Activated gamma-delta T cell treated with Interleukin-2 at 50 U/mL for 16 hours (primary cell): ENCODE results near the gene LYPD1.
"Not testable (repeated sequence)": the region's sequence is repeated elsewhere in the genome, so short reads cannot be mapped to it uniquely, and the experiment has no call there.

Experiments used
- DNase-seq: peaks from one replicate; pipeline ENCODE4 v3.0.0-alpha.2; 2020

Gene LYPD1, protein sequence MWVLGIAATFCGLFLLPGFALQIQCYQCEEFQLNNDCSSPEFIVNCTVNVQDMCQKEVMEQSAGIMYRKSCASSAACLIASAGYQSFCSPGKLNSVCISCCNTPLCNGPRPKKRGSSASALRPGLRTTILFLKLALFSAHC

DNA sequence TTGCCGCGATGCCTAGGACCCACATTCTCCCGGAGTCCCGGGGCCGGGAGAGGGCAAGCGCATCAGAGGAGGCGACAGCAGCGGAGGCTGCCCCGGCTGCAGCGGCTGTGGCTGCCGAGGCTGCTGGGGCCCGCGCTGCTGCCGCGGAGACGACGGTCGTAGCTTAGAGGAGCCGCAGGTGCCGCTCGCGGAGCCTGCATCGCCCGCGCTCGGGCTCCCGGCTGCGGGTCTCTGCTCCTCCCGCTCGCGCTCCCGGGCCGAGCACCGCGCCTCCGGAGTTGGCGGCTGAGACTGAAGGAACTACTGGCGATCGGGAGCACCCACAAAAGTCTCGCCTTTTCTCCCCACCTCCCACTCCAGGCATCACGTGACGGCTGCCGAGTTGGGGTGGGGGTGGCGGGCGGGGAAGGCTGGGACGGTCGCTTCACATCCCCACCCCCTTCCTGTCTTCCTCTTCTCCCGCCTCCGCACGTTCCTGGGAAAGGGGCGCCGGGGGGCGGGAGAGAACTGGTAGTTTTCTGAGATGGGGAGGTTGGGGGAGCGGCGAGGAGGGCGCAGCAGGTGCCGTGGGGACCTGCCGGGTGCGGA is at the start of gene LYPD1:
Gene LYPD1, minus strand, starts transcription at position 298 of the 588 bp plus-strand sequence. Its CDS starts 273 bp downstream, at position 25.
- no peak for DNase-seq

DNA sequence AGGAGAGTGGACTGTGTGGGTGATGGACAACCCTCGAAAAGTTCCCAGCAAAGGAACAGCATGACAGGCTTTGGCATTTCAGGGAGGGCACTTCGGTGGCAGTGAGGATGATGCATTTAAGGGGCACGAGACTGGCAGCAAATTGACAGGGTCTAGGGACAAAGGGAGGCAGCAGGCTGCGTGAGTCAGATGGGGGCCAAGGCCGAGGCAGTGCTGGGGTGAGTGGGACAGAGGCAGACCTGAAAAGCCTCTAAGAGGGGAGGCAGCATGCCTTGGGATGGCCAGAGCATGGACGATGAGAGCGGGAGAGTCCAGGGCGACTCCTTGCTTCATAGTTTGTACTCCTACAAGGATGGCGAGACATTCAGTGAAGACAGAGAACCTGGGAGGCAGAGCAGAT is 49.5 kb upstream of the LYPD1 start:
- DNase-seq, result no peak

DNA sequence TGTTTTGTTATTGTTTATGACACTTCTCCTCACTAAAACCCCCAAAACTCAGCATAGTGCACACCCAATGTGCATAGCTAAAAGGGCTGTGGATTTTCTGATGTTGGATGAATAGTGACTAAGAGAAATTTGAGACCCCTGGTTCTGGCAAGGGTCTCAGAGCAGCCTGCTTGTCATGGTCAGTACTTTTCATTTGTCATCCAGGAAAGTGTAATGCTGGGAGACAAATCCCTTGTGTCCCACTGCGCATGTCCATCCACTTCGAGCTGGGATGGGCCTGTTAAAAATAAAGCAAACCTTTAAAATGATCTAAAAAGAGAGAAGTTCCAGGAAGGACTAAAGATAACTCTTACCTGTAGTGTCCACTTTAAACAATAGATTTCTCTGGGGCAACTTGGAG is 46.9 kb upstream of the LYPD1 start:
- DNase-seq, result no peak

DNA sequence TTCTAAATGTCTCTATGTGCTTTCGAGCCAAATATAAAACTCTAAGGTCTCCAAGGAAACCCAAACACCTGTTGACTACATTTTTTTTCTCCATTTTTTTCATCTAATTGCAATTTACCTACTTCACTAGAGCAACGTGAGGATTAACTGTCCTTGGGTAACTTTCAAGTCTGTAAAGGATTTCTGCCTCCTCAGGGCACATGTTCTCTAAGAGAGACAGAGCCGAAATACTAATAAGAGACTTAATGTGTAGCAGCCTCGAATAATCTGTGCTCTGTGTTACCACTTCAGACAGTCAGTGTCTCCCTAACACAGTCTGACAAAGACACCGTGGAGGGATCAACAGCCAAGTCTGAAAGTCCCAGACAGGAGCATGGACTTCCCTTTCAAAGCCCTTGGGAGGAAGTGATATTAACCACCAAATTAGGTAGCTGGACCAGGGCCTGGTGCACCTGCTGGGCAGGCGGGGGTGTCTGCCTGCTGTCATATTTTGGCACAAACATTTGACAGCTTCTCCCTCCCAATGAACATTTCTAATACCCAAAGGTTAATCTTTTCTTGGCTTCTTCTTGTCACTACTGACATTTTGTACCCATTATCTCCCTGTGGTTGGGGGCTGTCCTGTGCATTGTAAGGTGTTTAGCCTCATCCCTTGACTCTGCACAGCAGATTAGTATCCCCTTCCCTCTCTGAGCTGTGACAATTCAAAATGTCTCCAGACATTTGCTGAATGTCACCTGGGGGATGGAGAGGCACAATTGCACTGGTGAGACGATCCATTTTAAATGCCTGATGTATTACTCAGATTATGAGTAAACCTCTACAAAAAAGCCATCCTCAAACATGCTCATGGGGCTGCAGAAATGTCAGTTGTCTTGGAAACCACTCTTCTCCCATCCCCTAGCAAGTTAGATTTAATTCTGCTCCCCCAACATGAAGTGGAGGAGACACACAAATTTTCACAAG is 45.7 kb upstream of the LYPD1 start:
- DNase-seq, result no peak

DNA sequence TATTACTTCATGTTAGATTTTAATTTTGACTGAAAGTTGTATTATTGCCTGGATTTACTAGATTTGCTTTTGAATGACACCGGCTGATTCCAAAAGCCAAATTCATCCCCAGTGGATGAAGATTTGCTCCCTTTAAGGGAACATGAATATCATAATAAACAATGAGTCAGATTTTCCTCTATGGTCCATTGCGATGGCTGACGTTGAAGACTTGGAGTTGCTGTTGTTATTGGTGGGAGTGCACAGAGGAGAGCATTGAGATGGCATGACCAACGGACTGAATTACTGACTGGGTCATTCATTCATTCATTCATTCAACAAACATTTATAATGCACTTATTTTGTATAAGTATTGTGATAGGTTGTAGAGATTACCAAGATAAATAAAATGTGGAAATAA is 33.4 kb upstream of the LYPD1 start:
- DNase-seq, result no peak

DNA sequence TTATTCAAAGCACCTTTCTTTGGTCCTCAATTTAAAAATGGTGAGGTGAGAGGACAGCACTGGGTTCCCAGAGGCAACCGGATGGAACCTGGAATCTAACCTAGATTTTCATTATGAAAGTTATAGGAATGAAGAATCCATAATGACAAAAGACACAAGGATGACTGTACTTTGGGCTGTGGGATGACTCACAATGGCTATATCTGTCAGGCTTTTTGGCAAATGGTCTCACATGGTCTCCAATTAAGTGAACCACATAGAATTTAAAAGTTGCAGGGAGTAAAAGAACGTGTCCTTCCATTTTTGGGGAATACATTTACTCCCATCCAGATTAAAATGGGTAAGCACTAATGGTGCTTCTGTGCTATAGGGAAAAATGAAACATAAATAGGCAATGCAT is 31.8 kb upstream of the LYPD1 start:
- no peak for DNase-seq

DNA sequence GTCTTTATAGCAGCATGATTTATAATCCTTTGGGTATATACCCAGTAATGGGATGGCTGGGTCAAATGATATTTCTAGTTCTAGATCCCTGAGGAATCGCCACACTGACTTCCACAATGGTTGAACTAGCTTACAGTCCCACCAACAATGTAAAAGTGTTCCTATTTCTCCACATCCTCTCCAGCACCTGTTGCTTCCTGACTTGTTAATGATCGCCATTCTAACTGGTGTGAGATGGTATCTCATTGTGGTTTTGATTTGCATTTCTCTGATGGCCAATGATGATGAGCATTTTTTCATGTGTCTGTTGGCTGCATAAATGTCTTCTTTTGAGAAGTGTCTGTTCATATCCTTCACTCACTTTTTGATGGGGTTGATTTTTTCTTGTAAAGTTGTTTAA is 29.8 kb upstream of the LYPD1 start:
- DNase-seq, result not testable (repeated sequence)

DNA sequence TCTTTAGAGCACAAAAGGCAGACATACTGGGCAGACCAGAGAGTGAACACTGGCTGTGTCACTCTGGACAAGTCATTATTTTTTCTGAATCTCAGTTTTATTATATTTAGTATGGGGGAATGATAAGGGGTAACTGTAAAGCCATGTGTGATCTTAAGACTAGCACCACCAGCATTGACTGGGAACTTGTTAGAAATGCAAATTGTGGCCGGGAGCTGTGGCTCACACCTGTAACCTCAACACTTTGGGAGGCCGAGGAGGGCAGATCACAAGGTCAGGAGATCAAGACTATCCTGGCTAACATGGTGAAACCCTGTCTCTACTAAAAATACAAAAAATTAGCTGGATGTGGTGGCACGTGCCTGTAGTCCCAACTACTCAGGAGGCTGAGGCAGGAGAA is 28.3 kb upstream of the LYPD1 start:
- not testable (repeated sequence) for DNase-seq

DNA sequence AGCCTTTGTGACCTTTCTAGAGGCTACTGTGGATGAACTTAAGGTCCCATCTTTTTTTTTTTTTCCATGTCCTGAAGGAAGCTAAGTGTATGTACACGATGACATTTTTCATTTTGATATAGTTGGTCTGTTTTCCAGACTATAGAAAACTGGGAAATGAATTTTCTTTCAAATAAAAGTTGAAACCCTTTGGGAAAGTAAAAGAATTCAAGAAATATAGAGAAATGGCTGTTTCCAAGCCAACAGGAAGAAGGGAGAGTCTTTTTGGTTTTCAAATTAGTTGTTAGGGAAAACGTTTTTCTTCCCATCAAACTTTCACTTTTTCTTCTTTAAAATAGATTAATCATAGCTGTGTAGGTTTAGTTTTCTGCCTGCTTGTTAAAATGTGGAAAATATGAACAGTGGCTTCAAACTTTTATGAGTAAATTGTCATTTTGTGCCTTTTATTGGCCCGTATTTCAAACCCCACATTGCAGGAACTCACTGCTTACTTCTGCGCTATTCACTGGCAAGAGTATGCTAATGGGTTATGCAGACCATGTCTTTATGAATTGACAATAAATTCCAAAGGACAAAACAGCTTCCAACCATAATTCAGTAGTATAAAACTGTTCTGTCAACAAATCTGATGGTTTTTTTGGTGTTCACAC is 27.7 kb upstream of the LYPD1 start:
- no peak for DNase-seq

DNA sequence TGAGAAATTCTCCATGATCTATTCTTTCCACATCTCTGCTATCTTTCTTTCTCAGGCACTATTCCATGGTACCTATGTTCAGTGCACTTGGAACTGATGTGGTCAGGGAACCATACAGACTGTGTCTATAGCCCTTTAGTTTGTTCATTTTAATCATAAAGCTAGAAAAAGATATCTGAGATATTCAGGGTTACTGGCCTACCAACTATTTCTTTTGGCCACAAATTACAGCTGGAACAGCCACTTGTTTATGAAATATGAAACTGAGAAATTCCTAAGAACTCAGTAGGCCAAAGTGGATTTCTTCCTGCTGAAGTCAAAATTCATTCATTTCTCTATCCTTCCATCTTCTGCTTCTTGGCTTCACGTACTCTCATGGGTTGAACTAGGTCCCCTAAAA is 22.8 kb upstream of the LYPD1 start:
- DNase-seq, result no peak

DNA sequence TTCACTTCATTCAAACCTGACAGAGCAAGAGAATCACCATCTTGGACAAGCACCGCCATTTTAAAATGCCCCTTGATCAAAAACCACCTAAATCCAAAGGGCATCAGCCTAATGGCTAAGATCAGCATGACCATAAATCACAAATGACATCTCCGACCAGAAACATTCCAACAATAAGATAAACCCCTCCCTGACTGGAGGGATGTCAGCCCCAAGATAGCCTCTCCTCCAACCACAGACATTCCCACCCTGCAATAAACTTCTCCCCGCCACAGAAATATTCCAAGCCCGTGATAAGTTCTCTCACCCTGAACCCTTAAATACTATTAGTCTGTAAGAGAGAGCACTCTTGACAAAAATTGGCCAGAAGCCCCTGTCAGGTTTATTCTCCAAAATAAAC is 21.6 kb upstream of the LYPD1 start:
- DNase-seq, result no peak

DNA sequence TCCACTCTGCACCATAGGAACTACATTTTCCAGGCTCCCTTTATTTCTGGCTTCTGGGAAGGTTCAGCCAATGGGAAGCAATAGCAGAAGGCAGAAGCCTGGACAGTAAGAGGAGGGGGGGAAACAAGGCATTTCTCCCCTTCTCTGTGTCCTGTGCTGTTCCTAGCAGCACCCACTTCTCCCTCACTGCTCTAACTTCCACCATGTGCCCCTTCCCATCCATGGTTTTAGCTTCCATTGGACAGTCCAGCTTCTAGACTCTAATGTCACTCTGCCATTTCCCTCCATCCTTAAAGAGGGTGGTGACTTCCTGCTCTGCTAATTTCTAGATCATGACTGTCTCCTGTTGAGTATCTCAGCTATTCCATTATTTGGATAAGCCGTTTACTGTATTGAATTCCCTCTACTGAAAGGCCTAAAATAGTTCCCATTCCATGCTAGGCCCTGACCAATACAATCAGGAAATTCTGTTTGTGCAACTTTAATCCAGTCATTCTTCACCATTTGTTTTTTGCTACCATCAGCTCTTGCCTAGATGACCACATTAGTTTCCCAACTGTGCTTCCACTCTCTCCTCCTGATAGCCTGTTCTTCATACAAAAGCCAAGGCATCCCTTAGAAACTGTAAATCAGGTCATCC is 20.8 kb upstream of the LYPD1 start:
- DNase-seq, result no peak

DNA sequence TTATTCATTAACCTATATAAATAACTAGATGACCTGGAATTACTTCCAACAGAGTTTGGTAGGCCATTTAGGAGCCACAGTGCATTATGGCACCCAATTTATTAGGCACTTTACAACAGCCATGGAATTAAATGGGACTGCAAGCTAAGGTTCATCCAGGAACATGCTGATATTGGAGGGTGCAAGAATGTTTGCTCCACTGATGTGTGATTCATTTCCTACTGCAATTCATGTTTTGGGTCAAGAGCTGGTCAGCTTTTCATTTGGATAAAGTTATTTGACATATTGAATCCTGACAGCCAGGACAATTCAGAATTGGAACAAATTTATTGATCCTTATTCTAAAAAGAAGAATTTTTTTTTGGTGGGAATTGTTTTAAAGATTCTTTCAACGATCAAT is 11.8 kb upstream of the LYPD1 start:
- no peak for DNase-seq

DNA sequence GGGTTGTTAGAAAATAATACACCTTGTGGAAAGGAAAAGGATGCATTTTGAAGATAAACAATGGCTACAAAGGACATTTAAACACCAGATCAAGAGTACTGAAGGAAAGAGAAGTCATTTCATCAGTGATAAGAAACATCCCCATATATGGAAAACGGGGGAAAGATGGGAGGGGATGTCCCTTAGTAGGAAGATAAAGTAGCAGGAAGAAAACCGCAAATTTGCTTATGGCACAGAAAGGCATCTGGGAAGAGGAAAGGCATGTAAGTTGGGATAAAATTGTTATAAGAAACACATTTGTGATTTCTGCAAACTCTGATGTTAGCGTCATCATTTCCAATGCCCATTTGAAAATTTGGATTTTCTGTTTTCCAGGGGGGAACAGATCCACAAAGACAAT is 10.5 kb upstream of the LYPD1 start:
- no peak for DNase-seq

DNA sequence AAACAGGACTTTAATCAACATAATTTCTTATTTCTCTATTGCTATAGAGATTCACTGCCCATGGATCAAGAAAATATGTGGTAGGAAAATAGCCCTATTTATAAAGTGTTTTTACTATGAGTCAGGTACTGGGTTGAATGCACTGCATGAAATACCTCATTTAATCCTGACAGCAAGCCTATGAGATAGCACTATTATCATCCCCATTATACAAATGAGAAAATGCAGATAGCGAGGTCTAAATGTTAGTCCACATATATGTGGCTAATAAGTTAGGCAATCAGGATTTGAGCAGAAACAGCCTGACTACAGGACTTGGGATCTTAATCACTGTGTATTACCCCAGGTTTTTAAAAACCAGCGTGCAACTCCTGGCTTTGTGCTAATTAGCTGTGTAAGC is 8.5 kb upstream of the LYPD1 start:
- DNase-seq, result no peak

DNA sequence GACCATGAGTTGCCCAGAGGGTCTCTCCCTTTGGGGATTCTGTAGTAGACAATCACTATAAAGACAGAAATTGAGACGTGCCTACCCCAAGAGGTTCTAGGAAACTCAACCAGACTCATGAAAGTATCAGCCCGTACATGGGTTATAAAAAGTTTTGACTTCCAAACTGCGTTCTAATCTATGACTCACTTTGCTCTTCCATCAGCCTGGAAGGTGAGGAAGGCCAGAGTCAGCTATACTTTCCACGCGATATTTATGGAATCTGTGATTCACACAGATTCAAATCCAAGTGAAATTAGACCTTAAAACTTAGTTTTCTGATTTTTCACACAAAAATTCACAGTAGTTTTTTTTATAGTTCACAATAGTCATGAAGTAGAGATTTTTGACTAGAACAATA is 7.7 kb upstream of the LYPD1 start:
- no peak for DNase-seq

DNA sequence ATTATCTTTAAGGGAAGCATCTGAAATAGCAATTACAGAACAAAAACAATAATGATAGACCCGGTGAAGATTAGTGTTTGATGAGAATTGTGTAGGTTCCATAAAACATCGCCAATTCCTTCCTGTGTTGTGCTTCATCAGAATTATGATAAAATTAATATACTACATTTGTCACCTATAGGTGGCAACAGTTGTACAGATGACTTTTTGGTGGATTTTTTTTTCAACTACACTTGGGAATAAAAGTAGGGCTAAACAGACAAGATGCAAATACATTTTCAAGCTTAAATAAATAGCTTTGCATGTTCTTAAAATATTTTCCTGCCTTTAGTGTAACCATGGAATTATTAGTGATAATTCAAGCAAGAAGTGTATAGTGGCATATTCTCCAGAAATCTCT is 7.0 kb upstream of the LYPD1 start:
- no peak for DNase-seq

DNA sequence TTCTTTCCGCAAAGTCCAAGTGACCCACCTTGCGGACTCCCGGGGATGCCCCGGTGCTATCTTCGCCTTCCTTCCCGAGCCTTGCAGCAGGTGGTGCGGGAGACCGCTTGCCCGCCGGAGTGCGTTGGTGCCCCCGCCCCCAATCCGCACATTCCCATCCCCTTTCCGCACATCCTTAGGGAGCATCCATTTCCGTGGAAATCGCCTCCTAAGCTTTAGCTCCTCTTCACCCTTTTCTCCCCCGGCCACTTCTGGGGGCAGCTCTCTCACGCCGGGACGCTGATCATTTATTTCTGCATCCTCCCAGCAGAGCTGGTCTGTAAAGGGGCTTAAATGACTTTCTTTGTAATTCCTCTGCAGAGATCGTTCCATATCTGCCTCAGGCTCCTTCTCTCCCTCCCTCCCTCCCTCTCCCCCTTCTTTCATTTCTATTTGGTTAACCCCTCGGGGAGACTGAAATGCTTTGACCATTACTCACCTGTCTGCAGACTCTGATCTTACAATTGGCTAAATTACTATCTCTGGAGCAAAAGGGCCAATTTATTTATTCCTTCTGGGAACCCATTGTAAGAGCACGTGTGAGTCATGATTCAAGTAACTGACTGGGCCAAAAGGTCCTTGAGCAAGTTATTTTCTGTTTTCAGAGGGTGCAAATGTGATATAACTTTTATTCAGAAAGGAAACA is 1.3 kb upstream of the LYPD1 start:
- DNase-seq, result no peak

DNA sequence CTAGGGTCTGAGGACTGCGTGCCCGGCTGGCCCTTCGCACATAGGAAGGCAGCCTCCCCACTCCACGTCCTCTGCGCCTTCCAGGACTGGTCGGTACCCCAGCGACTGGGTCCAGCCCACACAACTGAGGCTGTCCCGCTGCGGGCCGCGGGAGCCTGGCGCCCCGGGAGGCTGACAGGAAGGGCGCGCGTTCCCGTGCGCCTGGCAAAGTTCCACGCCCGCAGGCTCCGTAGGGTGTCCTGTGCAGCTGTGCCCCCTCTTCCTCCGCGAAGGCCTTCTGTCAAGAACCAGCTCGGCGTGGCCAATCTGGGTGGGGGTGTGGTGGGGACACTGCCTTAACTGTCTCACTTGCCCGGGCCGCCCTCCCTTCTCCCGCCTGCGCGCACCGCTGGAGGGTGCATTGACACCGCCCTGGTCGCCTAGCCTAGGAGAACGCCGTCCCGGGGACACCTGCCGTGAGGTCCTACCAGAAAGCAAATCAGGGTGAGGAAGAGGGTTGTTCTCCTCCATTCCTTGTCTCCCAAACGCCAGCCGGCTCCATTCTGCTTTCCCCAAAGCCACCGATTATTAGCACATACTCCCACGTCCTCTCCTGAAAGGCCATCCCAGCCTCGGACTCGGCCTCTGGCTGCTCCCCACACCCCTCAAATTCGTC is 618 bp upstream of the LYPD1 start:
- DNase-seq, result no peak

DNA sequence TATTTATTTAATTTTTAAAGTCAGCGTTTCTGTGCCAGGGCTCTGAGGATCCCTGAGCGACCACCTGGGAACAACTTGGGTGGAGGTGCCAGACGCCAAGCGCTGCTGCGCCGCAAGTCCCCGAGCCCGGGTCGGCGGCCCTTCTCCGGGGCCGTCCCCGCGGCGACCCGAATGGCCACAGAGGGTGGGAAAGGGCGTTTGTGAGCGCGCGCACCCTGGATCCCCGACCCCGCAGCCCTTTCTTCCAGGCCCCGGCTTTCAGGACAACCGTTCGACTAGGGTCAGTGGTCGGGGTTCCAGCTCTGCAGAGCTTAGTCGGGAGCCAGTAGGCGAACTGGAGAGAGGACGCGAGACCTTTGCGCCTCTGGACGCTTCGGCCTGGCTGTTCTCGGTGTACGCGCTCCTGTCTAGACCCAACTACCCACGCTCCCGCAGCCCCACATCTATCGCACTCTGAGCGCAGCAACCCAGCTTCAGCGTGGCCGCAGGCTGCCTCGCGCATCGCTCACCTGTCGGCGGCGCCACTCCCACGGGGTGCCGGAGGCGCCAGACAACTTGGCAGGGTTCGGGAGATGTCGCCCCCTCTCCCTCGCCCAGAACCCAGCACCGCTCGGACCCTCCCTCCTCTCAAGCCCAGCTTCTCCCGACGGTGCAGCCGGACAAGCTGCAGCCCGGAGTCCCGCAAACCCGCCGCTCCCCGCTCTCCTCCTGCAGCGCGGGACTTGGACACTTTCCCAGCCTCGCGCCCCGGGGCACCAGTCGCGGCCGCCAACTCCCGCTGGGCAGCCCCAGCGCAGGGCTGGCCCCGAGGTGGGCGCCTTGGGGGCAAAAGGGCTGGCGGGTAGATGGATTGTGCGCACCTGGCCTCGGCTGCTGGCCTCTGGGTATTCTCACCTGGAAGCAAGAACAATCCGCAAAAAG is 758 bp downstream of the LYPD1 start:
- DNase-seq, result no peak
